ENCODE data around the gene GRAMD4. TPM values are rescaled to one million over a fixed set of nuclear protein-coding genes. Genes with fewer than 3 reads are reported as not detected.
A peak's percentile ranks its signal among the peaks of the same experiment; 100 is the strongest.
"Not testable (repeated sequence)": the region's sequence is repeated elsewhere in the genome, so short reads cannot be mapped to it uniquely, and the experiment has no call there.

Gene GRAMD4
- total RNA-seq, 3 donors from 2014 or later, result 28.4 to 85.6 (median 61.0) TPM

DNA sequence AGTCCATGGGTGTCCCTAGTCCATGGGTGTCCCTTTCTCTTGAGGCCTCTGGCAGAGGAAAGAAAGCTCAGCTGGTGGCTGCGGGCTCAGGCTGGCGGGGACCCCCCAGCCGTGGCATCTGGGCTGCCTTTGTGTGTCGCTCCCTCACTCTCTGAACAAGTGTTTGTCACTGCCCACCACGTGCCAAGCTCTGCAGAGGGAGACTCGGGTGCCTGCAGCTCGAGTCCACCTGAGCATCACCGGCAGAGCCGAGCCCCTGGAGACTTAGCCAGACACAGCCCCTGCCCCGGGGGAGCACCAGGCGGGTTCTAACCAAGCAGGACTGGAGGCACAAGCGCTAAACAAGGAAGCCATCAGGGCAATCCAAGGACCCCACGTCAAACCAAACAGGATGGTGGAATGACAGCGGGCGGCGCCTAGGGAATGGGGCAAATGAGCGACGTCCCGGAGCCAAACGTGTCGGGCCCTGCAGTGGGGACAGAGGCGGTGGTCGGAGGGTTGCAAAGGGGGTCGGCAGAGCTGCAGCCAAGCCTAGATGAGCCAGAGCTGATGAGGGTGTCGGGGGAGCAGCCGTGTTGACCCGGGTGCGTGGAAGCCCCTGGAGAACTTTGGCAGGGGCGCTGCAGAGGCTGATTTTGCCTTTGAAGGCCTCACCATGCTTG lies 2.1 kb upstream of the GRAMD4 start:
- Histone ChIP-seq H3K4me1 (peaks cover 4 to 23% of the 10 kb centered on the region in 2 donors), H3K27ac (peak overlapping the region in 1 of 2 donors; percentile 86), H3K4me3 (no peak overlapping the region), H3K27me3 (no peaks in the 10 kb centered on the region), H3K36me3 (no peaks in the 10 kb centered on the region), H3K9me3 (no peaks in the 10 kb centered on the region)
- intact Hi-C loops (cut with DNase I; ENCODE audit: low total_unique reads), result no loop called here
- TF ChIP-seq POLR2A (IDR thresholded peaks at IDR 0.05), result no peak
- TF ChIP-seq, protein P1, sequence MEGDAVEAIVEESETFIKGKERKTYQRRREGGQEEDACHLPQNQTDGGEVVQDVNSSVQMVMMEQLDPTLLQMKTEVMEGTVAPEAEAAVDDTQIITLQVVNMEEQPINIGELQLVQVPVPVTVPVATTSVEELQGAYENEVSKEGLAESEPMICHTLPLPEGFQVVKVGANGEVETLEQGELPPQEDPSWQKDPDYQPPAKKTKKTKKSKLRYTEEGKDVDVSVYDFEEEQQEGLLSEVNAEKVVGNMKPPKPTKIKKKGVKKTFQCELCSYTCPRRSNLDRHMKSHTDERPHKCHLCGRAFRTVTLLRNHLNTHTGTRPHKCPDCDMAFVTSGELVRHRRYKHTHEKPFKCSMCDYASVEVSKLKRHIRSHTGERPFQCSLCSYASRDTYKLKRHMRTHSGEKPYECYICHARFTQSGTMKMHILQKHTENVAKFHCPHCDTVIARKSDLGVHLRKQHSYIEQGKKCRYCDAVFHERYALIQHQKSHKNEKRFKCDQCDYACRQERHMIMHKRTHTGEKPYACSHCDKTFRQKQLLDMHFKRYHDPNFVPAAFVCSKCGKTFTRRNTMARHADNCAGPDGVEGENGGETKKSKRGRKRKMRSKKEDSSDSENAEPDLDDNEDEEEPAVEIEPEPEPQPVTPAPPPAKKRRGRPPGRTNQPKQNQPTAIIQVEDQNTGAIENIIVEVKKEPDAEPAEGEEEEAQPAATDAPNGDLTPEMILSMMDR (IDR thresholded peaks at IDR 0.05), result no peak
- no peak for TF ChIP-seq POLR2AphosphoS5 (IDR thresholded peaks at IDR 0.05)
- DNase-seq (ENCODE audit: low spot score in 2 of 2), result no peak

DNA sequence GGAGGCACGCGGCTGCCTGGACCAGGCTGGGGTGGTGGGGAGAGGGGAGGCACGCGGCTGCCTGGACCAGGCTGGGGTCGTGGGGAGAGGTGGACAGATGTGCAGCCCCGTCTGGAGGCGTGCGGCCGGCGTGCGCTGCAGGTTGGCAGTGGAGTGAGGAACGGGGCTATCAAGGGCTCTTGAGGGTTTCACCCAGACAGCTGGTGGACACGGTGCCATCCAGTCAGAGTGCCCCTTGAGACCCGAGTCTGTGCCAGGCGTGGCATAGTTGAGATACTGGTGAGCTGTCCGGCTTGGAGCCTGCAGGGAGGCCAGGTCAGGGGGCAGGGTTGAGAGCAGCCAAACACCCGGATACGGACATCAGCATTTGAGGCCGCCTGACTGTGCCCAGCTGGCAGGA lies 1.5 kb upstream of the GRAMD4 start:
- Histone ChIP-seq H3K27me3 (no peaks in the 10 kb centered on the region), H3K4me3 (no peak overlapping the region), H3K36me3 (no peaks in the 10 kb centered on the region), H3K4me1 (peaks cover 4 to 23% of the 10 kb centered on the region in 2 donors), H3K27ac (peak overlapping the region in 1 of 2 donors; percentile 86), H3K9me3 (no peaks in the 10 kb centered on the region)
- no peak for TF ChIP-seq POLR2AphosphoS5 (IDR thresholded peaks at IDR 0.05)
- TF ChIP-seq, protein P1 (IDR thresholded peaks at IDR 0.05), result no peak
- no peak for TF ChIP-seq POLR2A (IDR thresholded peaks at IDR 0.05)
- intact Hi-C loops (cut with DNase I; ENCODE audit: low total_unique reads), result no loop called here
- no peak for DNase-seq (ENCODE audit: low spot score in 2 of 2)

DNA sequence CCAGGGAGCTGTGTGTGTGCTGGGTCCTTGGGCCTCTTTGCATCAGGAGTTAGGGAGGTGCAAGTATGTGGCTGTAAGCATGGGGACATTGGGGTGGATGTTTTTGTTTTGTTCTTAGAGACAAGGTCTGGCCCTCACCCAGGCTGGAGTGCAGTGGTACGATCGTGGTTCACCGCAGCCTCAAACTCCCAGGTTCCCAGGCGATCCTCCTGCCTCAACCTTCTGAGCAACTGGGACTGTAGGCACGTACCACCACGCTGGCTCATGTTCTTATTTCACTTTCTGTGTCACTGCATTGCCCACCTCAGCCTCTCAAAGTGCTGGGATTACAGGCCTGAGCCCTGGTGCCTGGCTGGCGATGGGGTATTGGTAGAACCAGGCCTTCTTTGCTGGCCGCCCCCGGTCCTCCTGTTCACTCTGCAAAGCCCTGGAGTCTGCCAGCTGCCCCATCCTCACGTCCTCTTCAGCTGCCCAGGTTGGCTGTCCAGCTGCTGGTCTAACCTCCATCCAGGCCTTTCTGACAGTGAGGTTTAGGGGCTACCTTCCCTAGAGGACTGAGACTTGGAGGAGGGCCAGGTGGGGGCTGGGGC lies 851 bp upstream of the GRAMD4 start:
- Histone ChIP-seq H3K4me1 (peaks cover 4 to 23% of the 10 kb centered on the region in 2 donors), H3K36me3 (no peaks in the 10 kb centered on the region), H3K9me3 (no peaks in the 10 kb centered on the region), H3K27me3 (no peaks in the 10 kb centered on the region), H3K4me3 (no peak overlapping the region), H3K27ac (peak overlapping the region; percentile 77 to 86)
- no peak for DNase-seq (ENCODE audit: low spot score in 2 of 2)
- intact Hi-C loops (cut with DNase I; ENCODE audit: low total_unique reads), result no loop called here
- TF ChIP-seq POLR2AphosphoS5 (IDR thresholded peaks at IDR 0.05) (no peak), POLR2A (IDR thresholded peaks at IDR 0.05) (no peak)

DNA sequence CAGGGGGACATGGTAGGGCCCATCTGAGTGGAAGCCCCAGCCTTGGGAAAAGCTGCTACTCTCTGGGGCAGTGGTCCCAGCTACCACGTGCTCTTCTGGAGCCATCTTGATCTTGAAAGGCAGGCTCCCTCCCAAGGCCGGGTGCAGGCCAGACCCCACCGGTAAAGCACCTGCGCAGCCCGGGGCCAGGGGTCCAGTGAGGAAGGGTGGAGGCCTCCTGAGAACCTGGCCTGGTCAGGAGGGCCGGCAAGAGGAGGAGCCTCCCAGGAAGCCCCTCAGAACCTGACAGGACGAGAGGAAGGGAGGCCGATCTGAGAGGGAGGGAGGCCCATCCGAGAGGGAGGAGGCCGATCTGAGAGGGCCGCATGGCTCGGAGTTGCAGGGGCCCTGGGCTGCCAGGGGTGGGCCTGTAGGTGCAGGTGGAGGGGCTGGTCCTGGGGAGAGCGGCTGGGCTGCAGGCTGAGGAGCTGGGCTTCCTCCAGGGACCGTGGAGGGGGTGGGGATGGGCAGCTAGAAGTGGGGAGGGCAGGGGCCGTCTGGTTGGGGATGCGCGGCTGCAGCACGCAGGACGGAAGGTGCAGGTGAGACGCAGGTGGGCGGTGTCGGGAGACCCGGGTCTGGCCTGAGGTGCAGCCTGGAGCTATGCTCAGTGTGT lies 529 bp downstream of the GRAMD4 start:
- H3K36me3 ChIP-seq, result no peaks in the 10 kb centered on the region
- H3K27me3 ChIP-seq, result no peaks in the 10 kb centered on the region
- no peak for DNase-seq (ENCODE audit: low spot score in 2 of 2)
- TF ChIP-seq POLR2AphosphoS5 (IDR thresholded peaks at IDR 0.05) (no peak), POLR2A (IDR thresholded peaks at IDR 0.05) (no peak)
- TF ChIP-seq, protein P1 (IDR thresholded peaks at IDR 0.05), result no peak
- no peak overlapping the region for H3K4me3 ChIP-seq
- no peaks in the 10 kb centered on the region for H3K9me3 ChIP-seq
- H3K4me1 ChIP-seq, result peaks cover 4 to 23% of the 10 kb centered on the region in 2 donors
- intact Hi-C loops (cut with DNase I; ENCODE audit: low total_unique reads), result no loop called here
- peak overlapping the region; percentile 77 to 86 for H3K27ac ChIP-seq

DNA sequence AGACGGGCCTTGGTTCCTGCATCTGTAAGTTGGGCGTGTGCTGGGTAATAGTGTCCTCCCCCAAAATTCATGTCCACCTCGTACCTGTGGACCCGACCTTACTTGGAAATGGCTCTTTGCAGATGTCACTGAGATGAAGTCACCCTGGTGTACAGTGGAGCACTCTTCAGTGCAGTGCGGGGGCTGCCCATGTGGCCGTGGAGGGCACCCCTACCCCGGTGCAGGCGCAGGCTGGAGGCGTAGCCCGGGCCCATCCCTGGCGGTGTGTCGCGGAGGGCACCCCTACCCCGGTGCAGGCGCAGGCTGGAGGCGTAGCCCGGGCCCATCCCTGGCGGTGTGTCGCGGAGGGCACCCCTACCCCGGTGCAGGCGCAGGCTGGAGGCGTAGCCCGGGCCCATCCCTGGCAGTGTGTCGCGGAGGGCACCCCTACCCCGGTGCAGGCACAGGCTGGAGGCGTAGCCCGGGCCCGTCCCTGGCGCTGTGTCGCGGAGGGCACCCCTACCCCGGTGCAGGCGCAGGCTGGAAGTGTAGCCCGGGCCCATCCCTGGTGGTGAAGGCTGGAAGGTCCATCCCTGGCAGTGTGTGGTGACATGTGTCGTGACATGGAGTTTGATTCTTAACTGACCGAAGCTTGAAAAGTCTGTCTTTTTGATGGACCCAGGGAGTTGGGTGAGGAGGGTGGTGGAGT lies 1.2 kb downstream of the GRAMD4 start:
- H3K36me3 ChIP-seq; intact Hi-C loops (cut with DNase I; ENCODE audit: low total_unique reads); H3K27me3 ChIP-seq; DNase-seq (ENCODE audit: low spot score in 2 of 2); H3K4me3 ChIP-seq; H3K9me3 ChIP-seq: not testable (repeated sequence)
- Histone ChIP-seq H3K27ac (peak overlapping the region in 1 of 2 donors; percentile 57), H3K4me1 (peaks cover 4 to 23% of the 10 kb centered on the region in 2 donors)

Measured in breast epithelium (tissue), 4 donors.